Kidney tubule cell (primary cell): Measurements from ENCODE around the gene SLC19A1.
A peak's percentile ranks its signal among the peaks of the same experiment; 100 is the strongest.
"Not testable (repeated sequence)": the region's sequence is repeated elsewhere in the genome, so short reads cannot be mapped to it uniquely, and the experiment has no call there.

Source experiments
- DNase-seq: peaks from one replicate; pipeline ENCODE4 v3.0.0-alpha.2; 2018; ENCODE audit warnings: low spot score

SLC19A1 gene

DNA sequence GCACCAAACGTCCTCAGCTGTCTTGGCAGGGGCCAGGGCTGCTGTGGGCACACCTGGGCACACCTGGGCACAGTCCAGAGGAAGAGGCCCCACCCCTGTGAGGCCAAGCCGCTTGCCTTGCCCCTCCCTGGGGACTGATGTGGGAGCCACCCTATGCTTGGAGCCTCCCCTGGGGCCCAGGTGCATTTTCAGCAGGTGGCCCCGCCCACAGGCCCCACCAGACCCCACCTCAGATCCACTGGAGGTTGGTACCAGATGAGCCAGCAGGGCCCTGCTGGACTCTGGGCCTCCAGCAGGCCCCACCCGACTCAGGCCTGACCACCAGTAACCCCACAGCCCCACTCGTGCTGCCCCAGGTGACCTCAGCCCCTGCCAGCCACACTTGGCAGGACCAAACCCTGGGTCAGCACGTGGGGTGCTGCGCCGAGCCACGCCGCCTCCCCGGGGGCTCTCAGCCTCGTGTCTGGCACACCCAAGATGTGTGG lies 8.8 kb downstream of the SLC19A1 start:
- DNase-seq, result no peak

DNA sequence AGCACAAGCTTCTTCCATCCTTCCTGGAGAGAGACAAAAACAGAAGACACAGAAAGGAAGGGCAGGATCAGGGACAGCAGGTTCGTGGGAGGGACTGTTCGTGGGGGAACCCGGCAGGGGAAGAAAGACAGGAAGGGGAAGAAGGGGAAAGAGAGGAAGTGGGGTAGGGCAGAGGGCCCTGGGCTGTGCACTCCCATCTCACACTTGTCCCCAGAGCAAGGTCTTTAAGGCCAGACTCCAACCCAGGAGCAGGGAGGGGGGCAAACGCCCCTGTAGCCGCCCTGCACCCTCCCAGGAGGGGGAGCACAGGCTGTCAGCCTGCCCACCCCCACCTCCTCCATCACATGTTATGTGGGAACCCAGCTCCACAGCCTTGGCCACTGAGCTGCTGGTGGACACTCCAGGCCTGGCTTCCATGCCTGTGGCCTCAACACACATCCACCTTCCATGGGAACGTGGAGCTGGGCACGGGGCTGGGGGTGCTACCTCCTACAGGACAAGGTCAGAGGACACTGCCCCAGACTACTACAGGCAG lies 9.3 kb downstream of the SLC19A1 start:
- DNase-seq, result no peak

DNA sequence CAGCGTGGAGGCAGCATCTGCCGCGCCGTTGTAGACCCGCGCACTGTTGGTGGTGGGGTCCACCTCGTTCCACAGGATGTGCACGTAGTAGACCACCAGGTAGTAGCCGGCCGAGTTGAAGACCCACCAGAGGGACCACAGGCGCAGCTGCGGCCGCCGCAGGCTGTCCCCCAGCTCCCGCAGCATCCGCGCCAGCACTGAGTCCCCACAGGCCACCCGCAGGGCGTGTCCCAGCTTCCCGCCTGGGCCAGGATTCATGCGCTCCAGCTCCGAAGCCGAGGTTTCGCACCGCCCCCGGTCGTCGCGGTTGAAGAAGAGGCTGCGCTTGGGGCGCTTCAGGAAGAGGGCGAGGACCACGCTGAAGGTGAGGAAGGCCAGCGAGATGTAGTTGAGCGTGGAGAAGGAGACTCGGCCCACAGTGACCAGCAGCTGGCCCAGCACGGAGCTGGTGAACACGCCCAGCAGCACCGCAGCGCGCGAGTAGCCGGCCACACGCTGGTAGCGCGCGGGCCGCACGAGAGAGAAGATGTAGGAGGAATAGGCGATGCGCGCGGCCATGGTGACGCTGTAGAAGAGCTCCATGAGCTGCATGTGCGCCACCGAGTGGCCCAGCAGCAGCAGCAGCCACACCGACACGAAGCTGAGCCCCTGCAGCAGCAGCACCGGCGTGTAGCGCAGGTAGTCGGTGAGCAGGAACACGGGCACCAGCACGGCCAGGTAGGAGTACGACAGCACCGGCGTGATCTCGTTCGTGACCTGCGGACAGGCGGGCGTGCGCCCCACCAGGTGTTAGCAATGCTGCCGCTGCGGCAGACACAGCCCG lies 10.6 kb downstream of the SLC19A1 start:
- DNase-seq, result no peak

- not testable (repeated sequence) for DNase-seq
These were observed 11.2 kb downstream of the SLC19A1 start for GRCh38 chr21:45531114-45531392.

- DNase-seq, result no peak
These were observed 11.7 kb downstream of the SLC19A1 start for GRCh38 chr21:45530423-45531113.

DNA sequence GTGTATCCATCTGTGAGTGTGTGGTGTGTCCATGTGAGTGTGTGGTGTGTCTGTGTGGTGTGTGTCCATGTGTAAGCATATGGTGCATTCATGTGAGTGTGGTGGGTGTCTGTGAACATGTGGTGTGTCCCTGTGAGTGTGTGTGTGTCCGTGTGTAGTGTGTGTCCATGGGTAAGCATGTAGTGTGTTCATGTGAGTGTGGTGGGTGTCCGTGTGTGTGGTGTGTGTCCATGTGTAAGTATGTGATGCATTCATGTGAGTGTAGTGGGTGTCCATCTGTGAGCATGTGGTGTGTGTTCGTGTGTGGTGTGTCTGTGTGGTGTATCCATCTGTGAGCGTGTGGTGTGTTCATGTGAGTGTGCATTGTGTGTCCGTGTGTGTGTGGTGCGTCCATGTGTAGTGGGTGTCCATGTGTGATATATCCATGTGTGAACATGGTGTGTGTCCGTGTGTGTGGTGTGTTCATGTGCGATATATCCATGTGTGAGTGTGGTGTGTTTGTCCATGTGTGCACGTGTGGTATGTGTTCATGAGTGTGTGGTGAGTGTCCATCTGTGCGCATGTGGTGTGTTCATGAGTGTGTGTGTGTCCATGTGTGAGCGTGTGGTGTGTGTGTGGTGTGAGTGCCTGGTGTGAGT lies 12.3 kb downstream of the SLC19A1 start:
- no peak for DNase-seq

GRCh38 chr21:45528981-45529784 lies 13.1 kb downstream of the SLC19A1 start:
- DNase-seq, result no peak

DNA sequence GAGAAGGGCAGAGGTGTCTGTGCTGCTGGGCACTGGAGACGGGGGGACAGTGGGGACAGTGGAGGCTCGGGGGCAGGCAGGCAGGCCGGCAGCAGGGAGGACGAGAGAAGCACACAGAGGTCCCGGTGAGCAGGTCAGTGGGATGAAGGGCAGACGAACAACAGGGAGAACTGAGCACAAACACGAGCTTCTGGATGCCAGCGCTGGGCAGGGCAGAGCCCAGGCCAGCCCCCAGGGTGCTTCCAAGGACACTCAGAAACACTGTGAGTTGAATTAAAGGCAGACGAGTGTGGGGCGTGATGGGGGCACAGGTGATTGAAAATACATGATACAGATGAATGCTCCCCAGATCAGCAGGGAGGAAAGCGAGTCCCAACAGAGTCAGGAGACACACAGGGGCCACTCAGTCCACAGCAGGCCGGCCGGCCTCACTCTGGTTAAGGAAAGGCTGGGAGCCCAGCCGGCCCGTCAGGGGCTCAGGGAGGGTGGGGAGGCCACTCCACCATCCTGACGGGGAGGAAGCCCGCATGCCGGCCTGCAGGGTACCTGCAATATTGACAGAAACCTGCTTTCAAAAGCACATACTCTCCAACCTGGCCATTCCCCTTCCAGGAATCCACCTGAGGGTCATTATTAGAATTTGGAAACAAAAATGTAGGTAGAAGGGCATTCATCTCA lies 14.1 kb downstream of the SLC19A1 start:
- no peak for DNase-seq

GRCh38 chr21:45527151-45527999 lies 14.9 kb downstream of the SLC19A1 start:
- DNase-seq, result peak; percentile 64

- DNase-seq, result no peak
These were observed 16.3 kb downstream of the SLC19A1 start for GRCh38 chr21:45525910-45526306.

DNA sequence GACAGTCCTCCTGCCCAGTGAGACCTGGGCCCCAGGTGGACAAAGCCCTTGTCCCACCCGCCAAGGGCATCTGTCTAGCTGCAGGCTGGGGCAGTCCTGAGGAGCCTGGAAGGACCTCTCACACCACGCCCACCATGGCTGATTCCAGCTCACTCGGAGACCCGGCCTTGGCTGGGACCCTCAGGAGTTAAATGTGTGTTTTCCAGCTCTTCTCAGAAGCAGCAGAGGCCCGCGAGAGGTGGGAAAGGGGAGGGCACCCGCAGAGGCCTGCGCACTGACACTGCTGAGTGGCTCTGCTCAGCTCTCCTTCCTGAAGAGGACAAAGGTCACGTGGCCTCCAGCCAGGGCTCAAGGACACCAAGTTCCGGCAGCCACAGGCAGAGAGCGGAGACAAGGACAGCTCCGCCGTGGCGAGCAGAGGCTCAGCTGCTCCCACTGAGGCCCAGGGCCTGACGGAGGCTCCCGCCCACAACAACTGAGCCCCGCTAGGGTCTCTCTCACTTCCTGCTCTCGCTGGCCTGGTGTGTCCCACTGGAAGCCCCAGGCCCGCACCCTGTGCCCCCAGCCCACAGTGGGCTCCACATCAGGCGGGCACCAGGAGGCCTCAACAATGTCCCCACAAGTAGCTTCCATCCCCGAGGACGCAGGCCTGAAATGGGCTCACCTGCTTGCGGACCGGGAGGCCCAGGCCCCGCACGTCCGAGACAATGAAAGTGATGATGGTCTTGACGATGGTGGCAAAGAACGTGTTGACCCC lies 16.9 kb downstream of the SLC19A1 start:
- no peak for DNase-seq

DNA sequence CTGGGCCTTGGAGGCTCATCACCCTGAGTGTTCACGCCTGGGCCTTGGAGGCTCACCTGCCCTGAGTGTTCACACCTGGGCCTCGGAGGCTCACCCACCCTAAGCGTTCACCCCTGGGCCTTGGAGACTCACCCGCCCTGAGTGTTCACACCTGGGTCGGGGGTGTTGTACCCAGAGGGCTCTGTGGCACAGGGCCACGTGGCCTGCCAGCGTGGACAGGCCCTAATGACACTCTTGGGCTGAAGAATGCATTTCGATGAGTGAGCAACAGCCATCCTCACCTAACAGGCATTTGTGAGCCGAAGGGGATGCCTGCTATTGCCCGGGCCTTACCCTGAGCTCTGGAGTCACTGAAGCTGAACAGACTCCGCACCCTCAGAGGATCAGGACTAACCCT lies 17.5 kb downstream of the SLC19A1 start:
- DNase-seq, result no peak

DNA sequence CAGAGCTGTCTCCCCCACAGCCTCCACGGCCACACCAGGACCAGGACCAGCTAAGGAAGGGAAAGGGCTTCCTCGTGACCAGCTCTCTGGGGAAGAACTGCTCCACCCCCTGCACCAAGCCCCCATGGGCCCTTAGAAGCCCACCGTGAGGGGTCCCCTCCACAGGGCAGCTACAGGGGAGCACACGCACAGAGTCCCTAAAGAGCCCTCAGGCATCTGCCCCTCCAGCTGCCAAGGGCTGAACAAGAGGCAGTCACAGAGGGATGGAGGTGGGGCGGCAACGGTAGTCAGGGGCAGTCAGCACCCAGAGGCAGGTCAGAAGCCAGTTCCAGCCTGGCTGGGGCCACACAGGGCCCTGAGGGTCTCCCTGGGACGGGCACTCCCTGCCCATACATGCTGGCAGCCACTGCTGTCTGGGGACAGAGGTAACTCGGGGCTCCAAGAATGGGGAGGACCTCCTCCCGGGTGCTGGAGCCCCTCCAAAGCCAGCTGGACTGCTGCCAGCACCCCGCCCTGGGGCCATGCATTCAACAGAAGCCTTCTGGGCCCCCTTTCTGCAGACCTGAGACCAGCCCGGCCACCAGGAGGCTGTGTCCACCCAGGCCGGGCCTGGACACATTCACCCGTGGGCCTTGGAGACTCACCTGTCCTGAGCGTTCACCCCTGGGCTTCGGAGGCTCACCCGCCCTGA lies 18.7 kb downstream of the SLC19A1 start:
- no peak for DNase-seq

- no peak for DNase-seq
These were observed 19.3 kb downstream of the SLC19A1 start for GRCh38 chr21:45522986-45523385.

GRCh38 chr21:45522381-45522780 lies 19.9 kb downstream of the SLC19A1 start:
- DNase-seq, result no peak

DNA sequence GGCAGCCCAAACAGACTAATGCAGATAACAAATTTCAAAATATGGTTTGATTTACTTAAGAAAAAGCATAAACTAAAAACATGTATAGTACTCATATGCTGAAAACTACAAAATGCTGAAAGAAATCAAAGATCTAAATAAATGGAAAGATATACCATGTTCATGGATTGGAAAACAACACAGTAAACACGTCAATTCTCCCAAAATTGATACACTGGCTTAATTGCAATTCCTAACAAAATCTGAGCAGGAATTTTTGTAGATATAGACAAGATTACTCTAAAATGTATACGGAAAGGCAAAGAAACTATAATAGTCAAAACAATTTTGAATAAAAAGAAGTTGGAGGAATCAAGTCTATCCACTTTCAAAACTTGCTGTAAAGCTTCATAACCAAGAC lies 21.0 kb downstream of the SLC19A1 start:
- DNase-seq, result no peak

DNA sequence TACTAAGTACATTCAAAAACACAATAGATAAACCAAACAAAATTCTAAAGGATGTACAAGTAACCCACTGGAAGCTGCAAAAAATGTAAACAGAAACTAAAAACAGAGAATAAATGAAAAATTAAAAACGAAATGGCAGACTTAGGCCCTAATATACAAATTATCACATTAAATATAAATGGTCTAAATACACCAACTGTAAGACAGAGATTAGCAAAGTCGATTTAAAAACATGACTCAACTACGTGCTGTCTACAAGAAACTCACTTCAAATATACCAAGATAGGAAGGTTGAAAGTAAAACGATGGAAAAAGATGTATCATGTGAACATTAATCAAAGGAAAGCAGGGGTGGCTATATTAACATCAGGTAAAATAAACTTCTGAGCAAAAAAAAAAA lies 23.1 kb downstream of the SLC19A1 start:
- DNase-seq, result no peak

- DNase-seq, result no peak
These were observed 23.5 kb downstream of the SLC19A1 start for GRCh38 chr21:45518742-45519141.
